Mucosa of stomach (tissue), 1 donor: ENCODE results near the gene CFAP90.

Source experiments
- H3K27me3 ChIP-seq: one replicate; pipeline ENCODE4 v1.7.0; 2013; ENCODE audit warnings: mild to moderate bottlenecking, low read length; ENCODE audit not compliant: control insufficient read depth, insufficient read depth
- H3K36me3 ChIP-seq: one replicate; pipeline ENCODE4 v1.7.0; 2013; ENCODE audit warnings: low read length; ENCODE audit not compliant: control insufficient read depth, insufficient read depth
- H3K4me1 ChIP-seq: one replicate; pipeline ENCODE4 v1.7.0; 2013; ENCODE audit warnings: mild to moderate bottlenecking, low read length; ENCODE audit not compliant: control insufficient read depth, insufficient read depth
- H3K4me3 ChIP-seq: one replicate; pipeline ENCODE4 v1.7.0; 2013; ENCODE audit warnings: low read length
- H3K9ac ChIP-seq: one replicate; pipeline ENCODE4 v1.7.0; 2013; ENCODE audit warnings: mild to moderate bottlenecking, low read length, moderate library complexity
- H3K9me3 ChIP-seq: one replicate; pipeline ENCODE4 v1.7.0; 2013; ENCODE audit warnings: mild to moderate bottlenecking, low read length, moderate library complexity; ENCODE audit not compliant: control insufficient read depth
- donor health status: Pancreatic carcinoma.

The CFAP90 gene

GRCh38 chr5:7787770-7788169 lies 63.2 kb downstream of the CFAP90 start:
- Histone ChIP-seq H3K27me3 (peaks cover 5% of the 10 kb centered on the region), H3K36me3 (no peaks in the 10 kb centered on the region), H3K9me3 (no peaks in the 10 kb centered on the region), H3K4me1 (no peaks in the 10 kb centered on the region), H3K4me3 (no peak overlapping the region), H3K9ac (no peak overlapping the region)

DNA sequence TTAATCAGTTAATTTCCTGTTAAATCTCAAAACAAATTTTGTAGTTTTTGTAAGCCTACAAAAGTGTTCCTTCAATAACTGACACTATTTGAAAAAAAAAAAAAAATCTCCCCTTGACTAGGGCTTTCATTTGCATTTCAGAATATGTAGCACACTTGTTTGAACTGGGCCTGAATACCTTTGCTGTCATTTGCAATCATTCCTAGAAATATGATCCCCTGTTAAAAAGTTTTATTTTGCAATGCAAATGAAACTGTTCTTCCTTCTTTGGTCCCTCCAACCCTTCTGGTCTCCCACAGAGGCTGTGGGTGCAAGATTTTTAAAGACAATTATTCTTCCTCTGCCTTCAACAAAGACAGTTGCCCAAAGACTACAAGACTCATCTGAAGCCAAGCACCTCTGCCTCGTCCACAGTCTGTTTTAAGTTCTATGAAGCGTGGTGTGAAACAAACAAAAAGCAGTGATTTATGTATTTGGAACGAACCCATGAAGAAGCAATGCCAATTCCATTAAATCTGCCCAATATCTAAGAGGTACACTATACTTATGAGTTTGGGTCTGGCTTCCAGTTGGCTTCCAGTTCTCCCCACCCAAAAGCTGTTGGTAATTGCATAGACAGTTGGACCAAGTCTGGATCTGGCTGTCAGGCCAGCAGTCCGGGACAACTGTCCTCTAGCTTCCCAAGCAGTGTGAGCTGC lies 66.1 kb downstream of the CFAP90 start:
- H3K9me3 ChIP-seq = no peaks in the 10 kb centered on the region
- peaks cover 5% of the 10 kb centered on the region for H3K27me3 ChIP-seq
- H3K9ac ChIP-seq = no peak overlapping the region
- no peaks in the 10 kb centered on the region for H3K36me3 ChIP-seq
- H3K4me1 ChIP-seq = no peaks in the 10 kb centered on the region
- no peak overlapping the region for H3K4me3 ChIP-seq

DNA sequence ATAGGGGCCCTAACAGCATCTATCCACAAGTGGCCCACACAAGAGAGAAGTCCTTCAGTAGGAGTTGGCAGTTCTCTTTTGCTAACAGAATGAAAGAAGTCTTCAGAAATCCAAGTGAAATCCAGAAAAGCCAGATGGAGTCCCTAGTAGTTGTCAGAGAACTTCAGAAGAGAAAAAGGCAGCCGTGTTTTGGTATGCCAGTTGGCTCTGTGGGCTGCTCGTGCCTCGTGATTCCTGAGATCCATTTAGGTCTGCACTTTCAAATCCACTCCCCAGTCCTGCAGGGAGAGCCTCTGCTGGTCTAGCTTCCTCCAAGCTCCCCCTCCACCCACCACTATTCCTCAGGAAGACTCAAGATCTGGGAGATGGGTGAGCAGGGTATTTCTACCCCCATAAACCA lies 69.0 kb downstream of the CFAP90 start:
- Histone ChIP-seq H3K36me3 (no peaks in the 10 kb centered on the region), H3K9ac (no peak overlapping the region), H3K4me1 (no peaks in the 10 kb centered on the region), H3K9me3 (no peaks in the 10 kb centered on the region), H3K27me3 (peaks cover 5% of the 10 kb centered on the region), H3K4me3 (no peak overlapping the region)
